ENCODE measurements around the gene PEAK1.
"Not testable (repeated sequence)": the region's sequence is repeated elsewhere in the genome, so short reads cannot be mapped to it uniquely, and the experiment has no call there.

Gene PEAK1

GRCh38 chr15:77411619-77411976, 8.3 kb downstream of the PEAK1 start:
- no peak overlapping the region for H2BK120ac ChIP-seq (ENCODE audit: insufficient read depth, low read length, poor library complexity)
- no peak overlapping the region for H2BK12ac ChIP-seq (ENCODE audit: low read length)
- no peaks in the 10 kb centered on the region for H3K27me3 ChIP-seq (ENCODE audit: insufficient read depth, low read length)
- no peak overlapping the region for H3K14ac ChIP-seq (ENCODE audit: low read length)
- no peak overlapping the region for H4K91ac ChIP-seq (ENCODE audit: low read depth, low read length)
- H3K4ac ChIP-seq (ENCODE audit: low read depth, low read length): peak overlapping the region; percentile 27
- no peak overlapping the region for H3K23ac ChIP-seq (ENCODE audit: low read length)
- no peak overlapping the region for H2AFZ ChIP-seq (ENCODE audit: insufficient read depth, low read length, poor library complexity)
- H2BK5ac ChIP-seq (ENCODE audit: low read depth, low read length, poor library complexity): no peak overlapping the region
- peaks cover 2% of the 10 kb centered on the region for H3K79me2 ChIP-seq (ENCODE audit: control insufficient read depth, insufficient read depth, low read length, poor library complexity)
- no peak overlapping the region for H3K27ac ChIP-seq (ENCODE audit: low read depth, low read length)
- no peak overlapping the region for H3K18ac ChIP-seq (ENCODE audit: low read length)
- peaks cover 2% of the 10 kb centered on the region in 2 experiments for H3K4me1 ChIP-seq (ENCODE audit: control insufficient read depth in 1 of 2, insufficient read depth in 2 of 2, low read length in 2 of 2)
- H3K4me2 ChIP-seq (ENCODE audit: low read length): no peak overlapping the region
- H2AK5ac ChIP-seq (ENCODE audit: low read length): no peak overlapping the region
- no peak for DNase-seq
- H4K12ac ChIP-seq (ENCODE audit: low read depth, low read length): no peak overlapping the region
- no peak overlapping the region for H4K8ac ChIP-seq (ENCODE audit: low read depth, low read length)
- H3K79me1 ChIP-seq (ENCODE audit: low read length): no peaks in the 10 kb centered on the region
- no peaks in the 10 kb centered on the region for H3K9me3 ChIP-seq (ENCODE audit: insufficient read depth, low read depth, low read length)
- H3K4me3 ChIP-seq (ENCODE audit: low read depth, low read length): no peak overlapping the region
- WGBS (ENCODE audit: extremely low coverage, insufficient coverage, insufficient read length): no CpG with 5 or more reads among the region's 3 CpGs
- H3K36me3 ChIP-seq (ENCODE audit: control insufficient read depth in 1 of 2, insufficient read depth in 2 of 2, low read length in 2 of 2): no peaks in the 10 kb centered on the region
- no peak overlapping the region for H3K9ac ChIP-seq (ENCODE audit: low read length)

DNA sequence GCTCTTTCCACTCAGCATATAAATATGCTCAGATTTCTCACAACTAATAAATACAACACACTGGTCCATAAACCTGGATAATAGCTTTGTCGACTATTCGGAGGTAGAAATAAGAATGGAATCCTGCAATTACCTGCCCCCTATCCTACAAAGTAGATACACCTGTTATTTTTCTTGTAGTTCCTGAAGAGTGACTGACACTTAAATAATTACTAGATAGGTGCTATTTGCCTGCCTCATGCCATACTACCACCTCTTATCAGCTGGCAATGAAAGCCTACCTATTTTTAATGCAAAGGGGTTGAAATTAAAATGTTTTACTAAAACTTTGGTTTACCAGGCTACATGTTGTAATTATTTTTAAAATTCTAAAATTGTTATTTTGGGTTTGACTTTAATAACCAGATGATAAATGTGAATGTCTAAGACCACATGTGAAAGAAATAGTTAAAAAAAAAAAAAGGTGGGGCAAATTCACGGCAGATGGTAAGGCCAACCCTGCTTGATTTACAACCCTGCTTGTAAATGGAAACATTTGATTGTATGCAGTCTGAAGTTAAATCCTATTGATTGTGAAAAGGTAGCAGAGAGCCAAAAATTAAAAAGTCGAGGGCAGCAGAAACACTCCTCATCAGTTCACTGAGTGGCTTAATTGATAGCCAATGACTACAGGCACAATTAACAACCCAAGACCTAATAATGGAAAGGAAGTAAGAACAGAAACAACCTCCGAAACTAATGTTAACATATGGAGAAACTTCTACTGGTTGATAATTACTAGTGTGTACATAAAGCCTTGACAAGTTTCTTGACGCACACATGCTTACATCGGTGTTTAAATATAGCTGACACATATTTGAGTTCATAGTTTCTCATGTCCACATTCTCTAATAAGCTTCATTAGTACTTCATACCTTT, 8.9 kb downstream of the PEAK1 start:
- no CpG with 5 or more reads among the region's 7 CpGs for whole genome bisulfite sequencing (ENCODE audit: extremely low coverage, insufficient coverage, insufficient read length)
- no peak overlapping the region for H3K4ac ChIP-seq (ENCODE audit: low read depth, low read length)

GRCh38 chr15:77410157-77410500, 9.8 kb downstream of the PEAK1 start:
- H4K91ac ChIP-seq (ENCODE audit: low read depth, low read length); H3K9me3 ChIP-seq (ENCODE audit: insufficient read depth, low read depth, low read length); H3K79me2 ChIP-seq (ENCODE audit: control insufficient read depth, insufficient read depth, low read length, poor library complexity); H2AFZ ChIP-seq (ENCODE audit: insufficient read depth, low read length, poor library complexity); H3K36me3 ChIP-seq (ENCODE audit: control insufficient read depth in 1 of 2, insufficient read depth in 2 of 2, low read length in 2 of 2); H3K27me3 ChIP-seq (ENCODE audit: insufficient read depth, low read length); H3K4ac ChIP-seq (ENCODE audit: low read depth, low read length); H3K79me1 ChIP-seq (ENCODE audit: low read length); H2BK5ac ChIP-seq (ENCODE audit: low read depth, low read length, poor library complexity); H2AK5ac ChIP-seq (ENCODE audit: low read length); H3K27ac ChIP-seq (ENCODE audit: low read depth, low read length); H4K8ac ChIP-seq (ENCODE audit: low read depth, low read length); H3K14ac ChIP-seq (ENCODE audit: low read length); H4K12ac ChIP-seq (ENCODE audit: low read depth, low read length); H2BK120ac ChIP-seq (ENCODE audit: insufficient read depth, low read length, poor library complexity); H3K4me1 ChIP-seq (ENCODE audit: control insufficient read depth in 1 of 2, insufficient read depth in 2 of 2, low read length in 2 of 2); H3K4me3 ChIP-seq (ENCODE audit: low read depth, low read length); H3K4me2 ChIP-seq (ENCODE audit: low read length); H2BK12ac ChIP-seq (ENCODE audit: low read length); H3K9ac ChIP-seq (ENCODE audit: low read length); H3K23ac ChIP-seq (ENCODE audit: low read length); DNase-seq: not testable (repeated sequence)
- WGBS (ENCODE audit: extremely low coverage, insufficient coverage, insufficient read length): no CpG with 5 or more reads among the region's 7 CpGs
- peak overlapping the region; percentile 59 for H3K18ac ChIP-seq (ENCODE audit: low read length)

More for the DNA sequence above, 8.9 kb downstream of the PEAK1 start:
- H3K79me2 ChIP-seq (ENCODE audit: control insufficient read depth, insufficient read depth, low read length, poor library complexity): peaks cover 2% of the 10 kb centered on the region
- no peak overlapping the region for H3K4me2 ChIP-seq (ENCODE audit: low read length)
- H3K23ac ChIP-seq (ENCODE audit: low read length): no peak overlapping the region
- H3K9ac ChIP-seq (ENCODE audit: low read length): no peak overlapping the region
- H3K9me3 ChIP-seq (ENCODE audit: insufficient read depth, low read depth, low read length): no peaks in the 10 kb centered on the region
- no peak overlapping the region for H4K8ac ChIP-seq (ENCODE audit: low read depth, low read length)
- H2AFZ ChIP-seq (ENCODE audit: insufficient read depth, low read length, poor library complexity): no peak overlapping the region
- peak in 1 of 2 donors; percentile 0 for DNase-seq
- H3K4me1 ChIP-seq (ENCODE audit: control insufficient read depth in 1 of 2, insufficient read depth in 2 of 2, low read length in 2 of 2): peaks cover 2% of the 10 kb centered on the region in 2 experiments
- H2BK12ac ChIP-seq (ENCODE audit: low read length): no peak overlapping the region
- H3K14ac ChIP-seq (ENCODE audit: low read length): no peak overlapping the region
- H2BK5ac ChIP-seq (ENCODE audit: low read depth, low read length, poor library complexity): no peak overlapping the region
- no peak overlapping the region for H4K91ac ChIP-seq (ENCODE audit: low read depth, low read length)
- H2AK5ac ChIP-seq (ENCODE audit: low read length): no peak overlapping the region
- H4K12ac ChIP-seq (ENCODE audit: low read depth, low read length): no peak overlapping the region
- H3K79me1 ChIP-seq (ENCODE audit: low read length): no peaks in the 10 kb centered on the region
- no peaks in the 10 kb centered on the region for H3K27me3 ChIP-seq (ENCODE audit: insufficient read depth, low read length)
- H2BK120ac ChIP-seq (ENCODE audit: insufficient read depth, low read length, poor library complexity): no peak overlapping the region
- H3K4me3 ChIP-seq (ENCODE audit: low read depth, low read length): no peak overlapping the region
- no peaks in the 10 kb centered on the region for H3K36me3 ChIP-seq (ENCODE audit: control insufficient read depth in 1 of 2, insufficient read depth in 2 of 2, low read length in 2 of 2)
- no peak overlapping the region for H3K27ac ChIP-seq (ENCODE audit: low read depth, low read length)
- H3K18ac ChIP-seq (ENCODE audit: low read length): no peak overlapping the region

- Histone ChIP-seq H3K4me2 (ENCODE audit: low read length) (no peak overlapping the region), H3K14ac (ENCODE audit: low read length) (no peak overlapping the region), H2BK12ac (ENCODE audit: low read length) (no peak overlapping the region), H3K27ac (ENCODE audit: low read depth, low read length) (no peak overlapping the region), H3K79me1 (ENCODE audit: low read length) (no peaks in the 10 kb centered on the region), H3K23ac (ENCODE audit: low read length) (no peak overlapping the region), H3K79me2 (ENCODE audit: control insufficient read depth, insufficient read depth, low read length, poor library complexity) (peaks cover 2% of the 10 kb centered on the region), H2AK5ac (ENCODE audit: low read length) (no peak overlapping the region), H3K18ac (ENCODE audit: low read length) (peak overlapping the region; percentile 59), H2BK5ac (ENCODE audit: low read depth, low read length, poor library complexity) (no peak overlapping the region), H3K4ac (ENCODE audit: low read depth, low read length) (no peak overlapping the region), H2BK120ac (ENCODE audit: insufficient read depth, low read length, poor library complexity) (no peak overlapping the region), H2AFZ (ENCODE audit: insufficient read depth, low read length, poor library complexity) (no peak overlapping the region), H4K12ac (ENCODE audit: low read depth, low read length) (no peak overlapping the region), H4K91ac (ENCODE audit: low read depth, low read length) (no peak overlapping the region), H3K9me3 (ENCODE audit: insufficient read depth, low read depth, low read length) (no peaks in the 10 kb centered on the region), H3K4me1 (ENCODE audit: control insufficient read depth in 1 of 2, insufficient read depth in 2 of 2, low read length in 2 of 2) (peaks cover 2% of the 10 kb centered on the region in 2 experiments), H3K36me3 (ENCODE audit: control insufficient read depth in 1 of 2, insufficient read depth in 2 of 2, low read length in 2 of 2) (peaks cover 0 to 1% of the 10 kb centered on the region in 2 experiments), H3K27me3 (ENCODE audit: insufficient read depth, low read length) (no peaks in the 10 kb centered on the region), H3K9ac (ENCODE audit: low read length) (no peak overlapping the region), H4K8ac (ENCODE audit: low read depth, low read length) (no peak overlapping the region), H3K4me3 (ENCODE audit: low read depth, low read length) (no peak overlapping the region)
- no peak for DNase-seq
- 100% methylated on average over 1 of the region's 4 CpGs for WGBS (ENCODE audit: extremely low coverage, insufficient coverage, insufficient read length)
These were observed 10.4 kb downstream of the PEAK1 start for GRCh38 chr15:77409259-77410156.

Measured in trophoblast cell (in vitro differentiated cells and primary cell).